Caco-2 (cell line): ENCODE data around the gene C19orf25. TPM values are rescaled to one million over a fixed set of nuclear protein-coding genes. Genes with fewer than 3 reads are reported as not detected.

Experiments used
- BruUV-seq: library from RNA; stranded (reverse); fragments of 400-500 nt; replicated peaks from 2 replicates; lab custom pipeline; 2021; lab: Mats Ljungman, UMichigan
- CTCF ChIA-PET: fragments of 300-600 bp; sonication (Branson Sonifier 250); formaldehyde crosslinking; loops from one replicate; lab custom pipeline; 2022; ENCODE audit warnings: antibody characterized with exemption; lab: Charles Lee
- POLR2A ChIA-PET: fragments of 300-600 bp; sonication (Branson Sonifier 250); formaldehyde crosslinking; loops from one replicate; lab custom pipeline; 2022; ENCODE audit warnings: antibody characterized with exemption; lab: Charles Lee
- DNase-seq, 2 experiments: peaks; one replicate each; pipeline versions ENCODE4 v3.0.0 to v3.0.0-alpha.2; 2020 to 2022
- H3K27me3 ChIP-seq: replicated peaks from 2 replicates; pipeline ENCODE4 v1.6.0; 2011; ENCODE audit warnings: low read length; ENCODE audit not compliant: control insufficient read depth, insufficient read depth
- H3K36me3 ChIP-seq: 2 replicates; pipeline ENCODE4 v1.5.1; 2011; ENCODE audit warnings: low read length; ENCODE audit not compliant: control insufficient read depth, insufficient read depth
- H3K4me1 ChIP-seq: fragments of 250-450 bp; sonication (Bioruptor Pico); 2 replicates; pipeline ENCODE4 v1.5.1; 2020; ENCODE audit warnings: mild to moderate bottlenecking
- H3K4me3 ChIP-seq: 2 replicates; pipeline ENCODE4 v1.5.1; 2011; ENCODE audit warnings: low read depth, mild to moderate bottlenecking, control low read depth, low read length
- H3K9me3 ChIP-seq: fragments of 250-450 bp; sonication (Bioruptor Pico); 2 replicates; pipeline ENCODE4 v1.5.1; 2020; ENCODE audit warnings: mild to moderate bottlenecking, moderate library complexity
- H3K27ac Mint-ChIP-seq: one replicate; pipeline ENCODE4 v1.8.0; 2022; ENCODE audit warnings: mixed read lengths; ENCODE audit not compliant: unreplicated experiment
- H3K27me3 Mint-ChIP-seq: one replicate; pipeline ENCODE4 v1.8.0; 2022; ENCODE audit warnings: mixed read lengths; ENCODE audit not compliant: insufficient read depth, unreplicated experiment
- H3K36me3 Mint-ChIP-seq: one replicate; pipeline ENCODE4 v1.8.0; 2022; ENCODE audit warnings: mild to moderate bottlenecking, mixed read lengths; ENCODE audit not compliant: insufficient read depth, unreplicated experiment
- H3K4me1 Mint-ChIP-seq: one replicate; pipeline ENCODE4 v1.8.0; 2022; ENCODE audit warnings: low read depth, mixed read lengths; ENCODE audit not compliant: unreplicated experiment
- H3K4me3 Mint-ChIP-seq: one replicate; pipeline ENCODE4 v1.8.0; 2022; ENCODE audit warnings: mild to moderate bottlenecking, moderate library complexity, mixed read lengths; ENCODE audit not compliant: unreplicated experiment
- H3K9me3 Mint-ChIP-seq: one replicate; pipeline ENCODE4 v1.8.0; 2022; ENCODE audit warnings: mixed read lengths; ENCODE audit not compliant: unreplicated experiment
- CTCF ChIP-seq, 2 experiments: fragments of 200-600 bp in 1 of 2; IDR thresholded peaks; 1 replicate in 1 of 2; 2 replicates in 1 of 2; pipeline versions ENCODE4 v1.5.1 to v1.8.0; 2011 to 2022; ENCODE audit warnings: antibody characterized with exemption in 1 of 2, control low read depth in 1 of 2, inconsistent platforms in 1 of 2, low read depth in 1 of 2, low read length in 1 of 2, mild to moderate bottlenecking in 1 of 2, moderate library complexity in 1 of 2; ENCODE audit not compliant: insufficient read depth in 1 of 2, severe bottlenecking in 1 of 2, unreplicated experiment in 1 of 2
- intact Hi-C: fragments of 100-400 bp; cut with micrococcal nuclease; formaldehyde crosslinking; loops from one replicate; pipeline ENCODE4 v1.10.0; 2022; ENCODE audit not compliant: unreplicated experiment
- total RNA-seq: library from RNA; stranded (reverse); gene quantifications from 2 replicates; pipeline ENCODE4 v1.2.3, GENCODE V29; 2022

C19orf25 gene
- total RNA-seq, 1 experiment from 2014 or later = 41.9 TPM

GRCh38 chr19:1446713-1447481 is 32.1 kb downstream of the C19orf25 start:
- DNase-seq = no peak
- H3K9me3 ChIP-seq = no peaks in the 10 kb centered on the region
- H3K27me3 ChIP-seq = no peaks in the 10 kb centered on the region
- no peak for TF ChIP-seq CTCF (IDR thresholded peaks at IDR 0.05; ENCODE audit: insufficient read depth in 1 of 2, low read depth in 1 of 2, low read length in 1 of 2, severe bottlenecking in 1 of 2, unreplicated experiment in 1 of 2)
- H3K4me1 ChIP-seq = peaks cover 20% of the 10 kb centered on the region
- peak overlapping the region; percentile 65 for H3K4me3 ChIP-seq
- Mint-ChIP-seq H3K4me1 (peaks cover 10% of the 10 kb centered on the region), H3K36me3 (peaks cover 39% of the 10 kb centered on the region), H3K4me3 (peak overlapping the region; percentile 76), H3K9me3 (no peaks in the 10 kb centered on the region), H3K27ac (no peak overlapping the region), H3K27me3 (peaks cover 4% of the 10 kb centered on the region)
- ChIA-PET CTCF (no interaction called here), POLR2A (no interaction called here)
- H3K36me3 ChIP-seq = no peaks in the 10 kb centered on the region
- intact Hi-C loops = no loop called here
- BruUV-seq = no TSS peak

DNA sequence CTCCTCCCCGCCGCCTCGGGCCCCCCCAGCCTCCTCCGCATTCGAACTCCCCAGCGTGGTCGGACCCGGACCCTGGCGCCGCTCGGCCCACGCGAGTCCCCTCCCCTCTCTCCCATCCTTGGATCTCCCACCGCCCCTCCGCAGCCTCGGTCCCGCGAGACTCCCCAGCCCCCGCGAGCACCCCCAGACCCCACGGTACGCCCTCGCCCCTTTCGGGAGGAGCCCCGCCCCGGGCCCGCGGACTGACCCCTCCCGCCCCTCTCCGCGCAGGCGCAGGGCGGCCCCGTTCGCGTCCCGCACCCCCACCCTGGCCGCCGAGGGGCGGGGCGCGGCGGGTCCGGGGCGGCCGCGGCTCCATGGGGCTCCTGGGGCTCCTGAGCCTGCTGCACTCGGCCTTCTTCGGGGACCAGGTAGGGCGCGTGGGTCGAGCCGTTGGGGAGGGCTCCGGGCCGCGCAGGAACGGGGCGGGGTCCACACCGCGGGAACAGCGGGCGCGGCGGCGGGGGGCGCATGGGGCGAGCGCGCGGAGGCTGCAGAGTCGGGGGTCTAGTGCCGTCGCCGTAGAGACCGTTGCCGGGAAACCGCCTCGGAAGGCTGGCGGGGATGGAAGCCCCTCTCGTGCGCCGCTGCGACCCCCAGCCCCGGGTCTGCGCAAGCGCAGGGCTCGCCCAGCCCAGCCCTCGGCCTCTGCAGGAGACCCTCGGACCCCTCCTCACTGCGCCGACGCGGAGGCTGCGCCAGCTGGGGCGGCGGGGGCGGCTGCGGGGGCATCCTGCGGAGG is 32.9 kb downstream of the C19orf25 start:
- Histone ChIP-seq H3K9me3 (no peaks in the 10 kb centered on the region), H3K27me3 (no peaks in the 10 kb centered on the region), H3K4me3 (peak overlapping the region; percentile 65), H3K36me3 (no peaks in the 10 kb centered on the region), H3K4me1 (peaks cover 20% of the 10 kb centered on the region)
- H3K9me3 Mint-ChIP-seq = no peaks in the 10 kb centered on the region
- DNase-seq = peak; percentile 80 to 87
- peak overlapping the region; percentile 74 for H3K27ac Mint-ChIP-seq
- peak overlapping the region; percentile 76 for H3K4me3 Mint-ChIP-seq
- TF ChIP-seq CTCF (IDR thresholded peaks at IDR 0.05; ENCODE audit: insufficient read depth in 1 of 2, low read depth in 1 of 2, low read length in 1 of 2, severe bottlenecking in 1 of 2, unreplicated experiment in 1 of 2) = no peak
- intact Hi-C loops = no loop called here
- BruUV-seq = no TSS peak
- H3K4me1 Mint-ChIP-seq = peaks cover 10% of the 10 kb centered on the region
- H3K27me3 Mint-ChIP-seq = peaks cover 4% of the 10 kb centered on the region
- POLR2A ChIA-PET = no interaction called here
- CTCF ChIA-PET = no interaction called here
- H3K36me3 Mint-ChIP-seq = peaks cover 42% of the 10 kb centered on the region

GRCh38 chr19:1445185-1445931 is 33.7 kb downstream of the C19orf25 start:
- H3K36me3 Mint-ChIP-seq = peaks cover 42% of the 10 kb centered on the region
- no peaks in the 10 kb centered on the region for H3K27me3 Mint-ChIP-seq
- H3K9me3 Mint-ChIP-seq = no peaks in the 10 kb centered on the region
- peak; percentile 19 to 70 for TF ChIP-seq CTCF (IDR thresholded peaks at IDR 0.05; ENCODE audit: insufficient read depth in 1 of 2, low read depth in 1 of 2, low read length in 1 of 2, severe bottlenecking in 1 of 2, unreplicated experiment in 1 of 2)
- intact Hi-C loops = no loop called here
- Histone ChIP-seq H3K9me3 (no peaks in the 10 kb centered on the region), H3K27me3 (no peaks in the 10 kb centered on the region), H3K36me3 (peaks cover 5% of the 10 kb centered on the region), H3K4me3 (peak overlapping the region; percentile 65), H3K4me1 (peaks cover 27% of the 10 kb centered on the region)
- POLR2A ChIA-PET = interaction anchor here (0.6 kb wide), 1 partner anchor 69 kb away, joined by 5 read pairs; no protein-coding TSS in a partner anchor
- peak overlapping the region; percentile 74 for H3K27ac Mint-ChIP-seq
- CTCF ChIA-PET = no interaction called here
- peaks cover 10% of the 10 kb centered on the region for H3K4me1 Mint-ChIP-seq
- peak in 1 of 2 experiments; percentile 77 for DNase-seq
- no TSS peak for BruUV-seq
- peak overlapping the region; percentile 76 for H3K4me3 Mint-ChIP-seq
